ENCODE results near the gene ELL. TPM values are rescaled to one million over a fixed set of nuclear protein-coding genes. Genes with fewer than 3 reads are reported as not detected.

ELL gene
- total RNA-seq, 1 donor from 2014 or later, result 25.3 TPM

DNA sequence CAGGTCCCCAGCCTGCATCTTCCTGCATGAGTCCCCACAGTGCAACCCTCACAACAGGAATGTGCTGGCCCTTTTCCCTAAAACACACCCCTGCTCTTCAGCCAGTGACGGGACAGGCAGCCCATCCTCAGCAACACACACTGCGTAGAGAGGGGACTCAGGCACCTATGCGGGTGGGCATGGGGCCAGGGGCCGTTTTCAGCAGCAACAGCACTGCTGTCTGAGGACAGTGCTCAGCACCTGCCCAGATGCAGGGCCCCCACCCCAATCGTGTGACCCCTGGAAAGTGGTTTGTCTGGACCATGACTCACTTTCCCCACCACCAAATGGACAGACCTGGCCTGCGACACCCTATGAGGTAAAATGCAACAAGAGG lies 55.9 kb downstream of the ELL start:
- peak overlapping the region; percentile 84 for H3K27ac ChIP-seq
- H3K9me3 ChIP-seq, result no peaks in the 10 kb centered on the region
- peaks cover 74% of the 10 kb centered on the region for H3K4me1 ChIP-seq
- intact Hi-C loops (cut with DNase I), result loop anchor here (10.0 kb wide), 2 partner anchors 49 to 379 kb away; no protein-coding TSS in a partner anchor
- no peak for TF ChIP-seq POLR2A (IDR thresholded peaks at IDR 0.05)
- no peak for TF ChIP-seq POLR2AphosphoS5 (IDR thresholded peaks at IDR 0.05; ENCODE audit: insufficient read depth in 1 of 2, low read depth in 1 of 2)
- TF ChIP-seq, protein P1, sequence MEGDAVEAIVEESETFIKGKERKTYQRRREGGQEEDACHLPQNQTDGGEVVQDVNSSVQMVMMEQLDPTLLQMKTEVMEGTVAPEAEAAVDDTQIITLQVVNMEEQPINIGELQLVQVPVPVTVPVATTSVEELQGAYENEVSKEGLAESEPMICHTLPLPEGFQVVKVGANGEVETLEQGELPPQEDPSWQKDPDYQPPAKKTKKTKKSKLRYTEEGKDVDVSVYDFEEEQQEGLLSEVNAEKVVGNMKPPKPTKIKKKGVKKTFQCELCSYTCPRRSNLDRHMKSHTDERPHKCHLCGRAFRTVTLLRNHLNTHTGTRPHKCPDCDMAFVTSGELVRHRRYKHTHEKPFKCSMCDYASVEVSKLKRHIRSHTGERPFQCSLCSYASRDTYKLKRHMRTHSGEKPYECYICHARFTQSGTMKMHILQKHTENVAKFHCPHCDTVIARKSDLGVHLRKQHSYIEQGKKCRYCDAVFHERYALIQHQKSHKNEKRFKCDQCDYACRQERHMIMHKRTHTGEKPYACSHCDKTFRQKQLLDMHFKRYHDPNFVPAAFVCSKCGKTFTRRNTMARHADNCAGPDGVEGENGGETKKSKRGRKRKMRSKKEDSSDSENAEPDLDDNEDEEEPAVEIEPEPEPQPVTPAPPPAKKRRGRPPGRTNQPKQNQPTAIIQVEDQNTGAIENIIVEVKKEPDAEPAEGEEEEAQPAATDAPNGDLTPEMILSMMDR (IDR thresholded peaks at IDR 0.05), result no peak
- peaks cover 0 to 8% of the 10 kb centered on the region in 2 donors for H3K36me3 ChIP-seq
- H3K4me3 ChIP-seq, result no peak overlapping the region
- H3K27me3 ChIP-seq, result no peaks in the 10 kb centered on the region
- no peak for DNase-seq (ENCODE audit: extremely low spot score in 2 of 2)

DNA sequence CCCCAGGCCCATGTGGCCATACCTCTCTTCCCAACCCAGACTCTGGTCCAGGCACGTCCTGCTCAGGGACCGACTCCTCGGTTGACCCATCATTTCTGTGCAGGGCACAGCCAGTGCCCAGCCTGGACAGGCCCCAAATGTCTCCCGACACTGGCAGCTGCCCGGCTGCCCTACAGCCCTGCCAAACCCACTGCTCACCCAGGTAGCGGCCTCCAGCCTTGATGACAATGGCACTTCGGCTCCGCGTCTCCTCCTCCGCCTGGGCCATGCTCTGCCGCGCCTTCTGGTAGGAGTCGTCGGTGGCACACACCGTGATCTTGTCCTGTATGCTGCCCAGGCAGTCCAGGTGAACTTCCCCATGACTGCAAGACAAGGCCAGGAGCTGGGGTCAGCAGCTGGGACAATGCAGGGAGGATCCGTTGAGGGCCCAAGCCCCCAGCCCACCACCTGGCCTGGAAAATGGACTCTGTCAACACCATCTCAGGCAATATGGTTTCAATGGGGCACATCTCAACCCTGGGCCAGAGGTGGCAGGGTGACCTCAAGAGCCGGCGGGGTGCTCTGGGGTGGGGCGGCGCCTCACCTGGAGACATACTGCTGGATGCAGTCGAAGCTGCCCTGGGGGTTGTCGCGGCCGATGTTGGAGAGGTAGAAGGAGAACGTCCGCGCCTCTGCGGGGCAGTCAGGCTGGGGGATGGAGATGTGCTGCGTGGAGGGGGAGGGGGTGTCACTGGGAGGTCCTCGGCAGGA lies 56.5 kb downstream of the ELL start:
- Histone ChIP-seq H3K27ac (peak overlapping the region; percentile 84), H3K4me3 (no peak overlapping the region), H3K4me1 (peaks cover 76% of the 10 kb centered on the region), H3K9me3 (no peaks in the 10 kb centered on the region), H3K36me3 (peaks cover 0 to 14% of the 10 kb centered on the region in 2 donors), H3K27me3 (no peaks in the 10 kb centered on the region)
- intact Hi-C loops (cut with DNase I), result loop anchor here (10.0 kb wide), 2 partner anchors 49 to 379 kb away; no protein-coding TSS in a partner anchor
- no peak for TF ChIP-seq POLR2AphosphoS5 (IDR thresholded peaks at IDR 0.05; ENCODE audit: insufficient read depth in 1 of 2, low read depth in 1 of 2)
- TF ChIP-seq POLR2A (IDR thresholded peaks at IDR 0.05), result no peak
- TF ChIP-seq, protein P1 (IDR thresholded peaks at IDR 0.05), result no peak
- no peak for DNase-seq (ENCODE audit: extremely low spot score in 2 of 2)

DNA sequence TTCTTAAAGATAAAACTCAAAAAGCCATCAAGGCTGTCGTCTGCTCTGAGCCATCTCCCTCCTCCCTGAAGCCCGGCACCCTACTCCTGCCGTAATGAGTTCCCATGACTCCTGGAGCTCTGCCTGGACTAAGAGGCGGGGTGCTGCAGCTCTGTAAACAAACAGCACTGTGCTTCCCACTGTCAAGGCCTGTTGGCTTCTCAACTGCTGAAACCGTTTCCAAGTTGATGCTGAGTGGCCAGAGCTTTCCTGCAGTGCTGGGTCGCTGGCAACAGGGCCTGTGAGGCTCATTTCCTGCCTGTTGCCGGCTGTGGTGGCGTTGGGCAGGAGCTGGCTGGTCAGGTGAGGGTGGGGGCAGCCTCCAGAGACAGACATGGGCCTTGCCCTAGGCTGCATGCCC lies 57.2 kb downstream of the ELL start:
- TF ChIP-seq POLR2A (IDR thresholded peaks at IDR 0.05), result no peak
- TF ChIP-seq POLR2AphosphoS5 (IDR thresholded peaks at IDR 0.05; ENCODE audit: insufficient read depth in 1 of 2, low read depth in 1 of 2), result peak; percentile 72 to 90
- Histone ChIP-seq H3K36me3 (peaks cover 0 to 15% of the 10 kb centered on the region in 2 donors), H3K9me3 (no peaks in the 10 kb centered on the region), H3K27ac (peak overlapping the region; percentile 84), H3K27me3 (no peaks in the 10 kb centered on the region), H3K4me3 (no peak overlapping the region), H3K4me1 (peaks cover 76% of the 10 kb centered on the region)
- intact Hi-C loops (cut with DNase I), result loop anchor here (10.0 kb wide), 2 partner anchors 50 to 380 kb away; no protein-coding TSS in a partner anchor
- DNase-seq (ENCODE audit: extremely low spot score in 2 of 2), result peak in 1 of 2 donors; percentile 96

DNA sequence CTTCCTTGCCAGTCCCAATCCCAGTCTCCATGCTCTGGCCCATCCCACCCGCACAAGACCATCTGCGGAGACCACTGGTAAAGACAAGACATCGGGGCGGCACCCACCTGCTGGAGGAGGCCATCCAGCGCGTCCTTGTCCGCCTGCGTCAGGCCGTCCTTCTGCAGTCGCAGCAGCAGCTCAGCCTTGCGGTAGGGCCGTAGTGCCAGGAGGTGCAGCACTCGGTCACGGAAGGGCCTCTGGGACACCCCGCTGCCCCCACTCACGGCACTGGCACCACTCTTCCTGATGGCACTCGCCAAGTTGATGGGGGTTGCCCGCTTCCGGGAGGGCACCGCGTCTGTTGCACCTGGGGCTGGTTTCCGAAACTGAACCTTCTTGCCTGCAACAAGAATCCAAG lies 60.4 kb downstream of the ELL start:
- Histone ChIP-seq H3K27ac (peak overlapping the region; percentile 76), H3K9me3 (no peaks in the 10 kb centered on the region), H3K27me3 (no peaks in the 10 kb centered on the region), H3K4me3 (no peak overlapping the region), H3K4me1 (peaks cover 60% of the 10 kb centered on the region), H3K36me3 (peaks cover 0 to 15% of the 10 kb centered on the region in 2 donors)
- TF ChIP-seq POLR2A (IDR thresholded peaks at IDR 0.05), result no peak
- no peak for TF ChIP-seq POLR2AphosphoS5 (IDR thresholded peaks at IDR 0.05; ENCODE audit: insufficient read depth in 1 of 2, low read depth in 1 of 2)
- TF ChIP-seq, protein P1 (IDR thresholded peaks at IDR 0.05), result no peak
- intact Hi-C loops (cut with DNase I), result loop anchor here (10.0 kb wide), 2 partner anchors 53 to 383 kb away; no protein-coding TSS in a partner anchor
- DNase-seq (ENCODE audit: extremely low spot score in 2 of 2), result no peak

DNA sequence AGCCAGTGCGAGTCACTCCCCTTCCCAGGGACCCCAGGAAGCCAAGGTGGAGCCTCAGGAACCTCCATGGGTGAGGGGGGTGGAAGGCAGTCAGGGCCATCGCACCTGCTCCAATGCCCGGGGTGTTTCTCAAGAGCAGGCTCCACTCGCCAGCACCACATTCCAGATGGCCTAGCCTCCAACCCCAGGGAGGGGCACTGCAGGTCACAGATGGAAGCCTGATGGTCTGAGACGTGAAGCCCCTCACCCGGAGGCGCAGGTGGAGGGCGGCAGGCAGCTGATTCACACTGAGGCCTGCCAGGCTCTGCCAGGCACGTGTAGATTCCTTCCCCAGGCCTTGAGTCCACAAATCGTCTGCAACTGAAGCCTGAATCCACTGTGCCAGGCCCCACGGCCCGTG lies 61.0 kb downstream of the ELL start:
- Histone ChIP-seq H3K36me3 (peaks cover 0 to 19% of the 10 kb centered on the region in 2 donors), H3K27ac (peak overlapping the region; percentile 76), H3K4me1 (peaks cover 54% of the 10 kb centered on the region), H3K4me3 (no peak overlapping the region), H3K9me3 (no peaks in the 10 kb centered on the region), H3K27me3 (no peaks in the 10 kb centered on the region)
- DNase-seq (ENCODE audit: extremely low spot score in 2 of 2), result no peak
- intact Hi-C loops (cut with DNase I), result loop anchor here (10.0 kb wide), 2 partner anchors 54 to 384 kb away; no protein-coding TSS in a partner anchor
- TF ChIP-seq, protein P1 (IDR thresholded peaks at IDR 0.05), result no peak
- TF ChIP-seq POLR2AphosphoS5 (IDR thresholded peaks at IDR 0.05; ENCODE audit: insufficient read depth in 1 of 2, low read depth in 1 of 2) (no peak), POLR2A (IDR thresholded peaks at IDR 0.05) (no peak)
